ENCODE measurements around the gene RPS6KB2.

RPS6KB2 gene

DNA sequence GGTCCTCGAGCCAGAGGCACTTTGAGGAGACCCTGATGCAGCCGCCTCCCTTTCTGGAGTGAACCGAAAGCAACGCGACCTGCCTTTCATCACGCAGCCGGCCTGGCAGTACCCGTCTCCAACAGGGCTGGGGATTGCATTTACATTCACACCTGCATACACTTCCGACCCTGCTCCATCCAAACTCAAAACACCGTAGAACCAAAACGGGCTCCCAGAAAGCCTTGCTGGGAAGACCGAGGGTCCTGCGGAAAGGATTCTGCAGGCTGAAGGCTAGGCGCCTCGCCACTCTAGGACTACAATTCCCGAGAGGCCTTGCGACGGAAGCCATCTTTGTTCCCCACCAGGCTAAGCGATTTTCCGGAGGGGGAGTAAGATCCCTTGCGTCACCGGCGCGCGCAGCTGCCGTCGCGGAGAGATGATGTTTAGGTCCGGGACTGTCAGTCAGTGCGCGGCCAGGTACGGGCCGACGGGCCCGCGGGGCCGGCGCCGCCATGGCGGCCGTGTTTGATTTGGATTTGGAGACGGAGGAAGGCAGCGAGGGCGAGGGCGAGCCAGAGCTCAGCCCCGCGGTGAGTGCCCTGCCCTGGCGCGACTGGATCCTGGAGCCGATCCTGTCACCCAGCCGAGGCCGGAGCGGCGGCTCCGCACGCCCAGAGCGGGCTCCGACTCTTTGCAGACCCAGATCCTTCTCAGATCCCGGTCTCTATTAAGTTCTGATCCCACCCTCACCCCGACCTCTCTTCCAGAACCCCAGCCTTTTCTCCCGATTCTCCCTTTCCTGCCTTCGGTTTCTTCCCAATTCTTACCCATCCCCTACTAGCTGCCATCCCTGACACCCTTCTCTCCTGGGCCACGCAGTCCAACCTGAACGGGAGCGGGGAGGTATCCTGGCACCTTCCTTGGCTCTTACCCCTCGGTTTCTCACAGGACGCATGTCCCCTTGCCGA, at the start of gene RPS6KB2:
RPS6KB2 (plus strand) TSS at position 443 of the 950 bp plus-strand sequence; CDS start at position 495, 52 bp downstream.
- ChIA-PET CTCF (no interaction called here), POLR2A (interaction anchor here (1.2 to 3.2 kb wide), 13 partner anchors 9 to 63 kb away, joined by 3 to 12 read pairs (median 4); partner anchors contain the start of genes CORO1B, PPP1CA, RAD9A and TBC1D10C)
- TF ChIP-seq L3MBTL2 (conservative IDR thresholded peaks at IDR 0.05) (0 out of 2 replicates have a peak, but pooled peaks have one; percentile 13), SP1 (IDR thresholded peaks at IDR 0.05) (no peak)
- TF ChIP-seq, protein P1, sequence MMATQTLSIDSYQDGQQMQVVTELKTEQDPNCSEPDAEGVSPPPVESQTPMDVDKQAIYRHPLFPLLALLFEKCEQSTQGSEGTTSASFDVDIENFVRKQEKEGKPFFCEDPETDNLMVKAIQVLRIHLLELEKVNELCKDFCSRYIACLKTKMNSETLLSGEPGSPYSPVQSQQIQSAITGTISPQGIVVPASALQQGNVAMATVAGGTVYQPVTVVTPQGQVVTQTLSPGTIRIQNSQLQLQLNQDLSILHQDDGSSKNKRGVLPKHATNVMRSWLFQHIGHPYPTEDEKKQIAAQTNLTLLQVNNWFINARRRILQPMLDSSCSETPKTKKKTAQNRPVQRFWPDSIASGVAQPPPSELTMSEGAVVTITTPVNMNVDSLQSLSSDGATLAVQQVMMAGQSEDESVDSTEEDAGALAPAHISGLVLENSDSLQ (IDR thresholded peaks at IDR 0.05), result peak; percentile 97
- peak; percentile 98 for DNase-seq (ENCODE audit: extremely low spot score)

DNA sequence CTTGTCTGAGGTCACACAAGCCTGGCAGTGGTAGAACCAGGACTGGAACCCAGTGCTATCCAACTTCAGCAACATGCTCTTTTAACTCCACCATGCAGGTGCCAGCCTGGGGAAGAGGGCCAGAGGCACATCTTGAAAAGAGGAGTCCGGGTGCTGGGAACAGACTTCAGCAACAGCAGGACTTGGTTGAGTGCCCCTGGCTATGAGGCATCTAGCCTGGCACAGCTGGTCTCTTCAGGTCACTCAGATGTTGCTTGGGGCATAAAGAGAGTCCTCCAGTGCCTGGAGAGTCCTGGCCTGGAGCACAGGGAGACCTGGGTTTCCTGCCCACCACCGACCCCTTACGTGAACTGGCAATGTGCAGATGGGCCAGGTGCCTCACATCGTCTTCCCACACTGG, 49.8 kb upstream of the RPS6KB2 start:
- CTCF ChIA-PET, result interaction anchor here (12.7 kb wide), 1 partner anchor 24 kb away, joined by 182 read pairs; the partner anchor contains the start of gene POLD4
- POLR2A ChIA-PET, result interaction anchor here (1.3 to 2.0 kb wide), 2 partner anchors 13 to 25 kb away, joined by 5 to 7 read pairs; partner anchors contain the start of genes POLD4 and RAD9A
- DNase-seq (ENCODE audit: extremely low spot score), result no peak
- no peak for TF ChIP-seq BHLHE40 (IDR thresholded peaks at IDR 0.05; ENCODE audit: borderline replicate concordance)
- no peak for TF ChIP-seq ZNF384 (IDR thresholded peaks at IDR 0.05)
- TF ChIP-seq, protein P1 (IDR thresholded peaks at IDR 0.05), result no peak
- TF ChIP-seq NFRKB (IDR thresholded peaks at IDR 0.05), result no peak
- TF ChIP-seq FOXA1 (IDR thresholded peaks at IDR 0.05), result no peak
- no peak for TF ChIP-seq L3MBTL2 (conservative IDR thresholded peaks at IDR 0.05)
- TF ChIP-seq HDGF (IDR thresholded peaks at IDR 0.05; ENCODE audit: borderline replicate concordance), result no peak
- TF ChIP-seq FOXM1 (IDR thresholded peaks at IDR 0.05; ENCODE audit: borderline replicate concordance), result no peak

DNA sequence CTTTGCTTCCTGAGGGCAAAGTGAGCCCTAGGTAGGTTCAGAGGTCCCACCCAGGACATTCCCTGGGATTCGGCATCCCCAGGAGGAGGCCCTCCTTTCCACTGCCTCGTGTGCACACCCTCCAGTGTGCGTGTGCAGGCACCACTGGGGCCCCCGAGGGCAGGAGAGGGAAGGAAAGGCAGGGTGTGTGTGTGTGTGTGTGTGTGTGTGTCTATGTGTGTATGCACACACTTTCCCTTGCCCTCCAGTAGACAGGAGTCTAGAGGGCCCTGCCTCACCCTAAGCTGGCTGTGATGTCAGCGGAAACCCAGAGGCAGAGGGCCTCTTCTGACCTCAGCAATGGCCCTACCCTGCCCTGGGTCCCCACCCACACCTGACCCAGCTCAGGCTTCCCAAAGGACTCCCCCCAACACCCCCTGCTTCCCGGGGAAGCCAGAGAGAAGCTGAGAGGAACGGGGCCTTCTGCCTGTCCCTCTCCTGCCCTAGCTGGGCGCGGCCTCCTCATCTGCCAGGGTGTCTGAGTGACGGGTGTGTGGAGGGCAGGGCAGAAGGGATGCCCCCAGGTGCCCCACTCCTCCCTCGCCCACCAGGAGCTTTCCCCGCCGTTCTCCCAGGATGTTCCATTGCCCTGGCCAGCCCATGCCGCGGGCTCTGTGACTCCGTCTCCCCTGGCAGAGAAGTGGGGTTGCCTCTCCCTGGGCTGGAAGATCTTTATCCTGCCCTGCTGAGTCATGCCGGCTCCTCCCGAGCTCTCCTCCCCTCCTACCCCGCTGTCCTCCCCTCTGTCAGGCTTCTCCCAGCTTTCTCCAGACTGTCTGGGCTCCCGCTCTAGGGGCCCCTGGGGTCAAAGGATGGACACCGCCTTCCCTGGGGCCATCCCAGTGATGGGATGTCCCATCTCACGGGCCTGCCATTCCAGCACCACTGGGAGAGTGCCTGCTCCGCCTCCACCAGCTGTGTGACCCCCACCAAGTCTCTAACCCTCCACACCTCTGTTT, 48.9 kb upstream of the RPS6KB2 start:
- DNase-seq (ENCODE audit: extremely low spot score), result no peak
- ChIA-PET CTCF (interaction anchor here (0.5 to 12.7 kb wide), 3 partner anchors 9 to 212 kb away, joined by 5 to 182 read pairs (median 7); partner anchors contain the start of gene POLD4), POLR2A (interaction anchor here (0.9 to 2.0 kb wide), 3 partner anchors 12 to 26 kb away, joined by 3 to 7 read pairs (median 5); partner anchors contain the start of genes POLD4 and RAD9A)
- no peak for TF ChIP-seq SUZ12 (IDR thresholded peaks at IDR 0.05)
- TF ChIP-seq, protein P1 (IDR thresholded peaks at IDR 0.05), result no peak
- no peak for TF ChIP-seq FOXM1 (IDR thresholded peaks at IDR 0.05; ENCODE audit: borderline replicate concordance)
- no peak for TF ChIP-seq BHLHE40 (IDR thresholded peaks at IDR 0.05; ENCODE audit: borderline replicate concordance)
- no peak for TF ChIP-seq HDGF (IDR thresholded peaks at IDR 0.05; ENCODE audit: borderline replicate concordance)
- no peak for TF ChIP-seq ELF4 (IDR thresholded peaks at IDR 0.05)
- TF ChIP-seq NFRKB (IDR thresholded peaks at IDR 0.05), result no peak
- no peak for TF ChIP-seq FOXK2 (IDR thresholded peaks at IDR 0.05)
- no peak for TF ChIP-seq FOXA1 (IDR thresholded peaks at IDR 0.05)
- no peak for TF ChIP-seq ZNF384 (IDR thresholded peaks at IDR 0.05)
- TF ChIP-seq ARNT (IDR thresholded peaks at IDR 0.05), result no peak
- no peak for TF ChIP-seq SP1 (IDR thresholded peaks at IDR 0.05)
- no peak for TF ChIP-seq TARDBP (IDR thresholded peaks at IDR 0.05)
- no peak for TF ChIP-seq CTBP1 (IDR thresholded peaks at IDR 0.05; ENCODE audit: borderline replicate concordance)
- TF ChIP-seq LEF1 (IDR thresholded peaks at IDR 0.05; ENCODE audit: borderline replicate concordance), result no peak
- TF ChIP-seq L3MBTL2 (conservative IDR thresholded peaks at IDR 0.05), result no peak

DNA sequence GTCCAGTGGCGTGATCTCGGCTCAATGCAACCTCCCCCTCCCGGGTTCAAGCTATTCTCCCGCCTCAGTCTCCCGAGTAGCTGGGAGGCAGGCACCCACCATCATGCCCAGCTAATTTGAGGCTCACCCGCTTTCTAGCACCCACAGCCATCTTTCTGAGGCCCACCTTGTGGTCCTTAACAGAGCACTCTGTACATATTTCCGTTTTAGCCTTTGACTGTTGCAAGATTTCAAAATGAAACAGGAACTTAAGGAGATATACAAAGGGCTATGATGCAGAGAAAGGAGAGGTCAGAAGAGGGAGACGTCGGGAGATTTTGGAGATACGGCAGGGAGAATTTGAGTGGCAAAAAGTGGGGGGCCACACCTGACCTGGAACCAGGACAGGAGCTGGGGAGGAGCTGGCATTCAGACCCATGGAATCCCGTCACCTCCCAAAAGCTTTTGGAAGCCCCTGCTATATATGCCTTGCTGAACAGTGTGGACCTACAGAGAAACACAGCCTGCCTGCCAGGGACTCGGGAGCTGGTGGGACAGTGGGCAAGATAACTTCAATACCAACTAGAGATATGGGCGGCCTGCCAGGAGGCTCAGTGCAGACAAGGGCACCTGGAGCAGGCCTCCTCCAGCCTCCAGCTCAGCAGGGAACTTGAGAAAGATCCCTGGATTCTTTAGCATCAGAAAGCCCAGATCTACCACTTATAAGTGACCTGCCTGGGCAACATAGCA, 46.9 kb upstream of the RPS6KB2 start:
- no peak for TF ChIP-seq LEF1 (IDR thresholded peaks at IDR 0.05; ENCODE audit: borderline replicate concordance)
- no peak for TF ChIP-seq FOXK2 (IDR thresholded peaks at IDR 0.05)
- TF ChIP-seq BHLHE40 (IDR thresholded peaks at IDR 0.05; ENCODE audit: borderline replicate concordance), result no peak
- TF ChIP-seq FOXA1 (IDR thresholded peaks at IDR 0.05), result no peak
- no peak for TF ChIP-seq SUZ12 (IDR thresholded peaks at IDR 0.05)
- TF ChIP-seq SP1 (IDR thresholded peaks at IDR 0.05), result no peak
- TF ChIP-seq TARDBP (IDR thresholded peaks at IDR 0.05), result no peak
- TF ChIP-seq FOXM1 (IDR thresholded peaks at IDR 0.05; ENCODE audit: borderline replicate concordance), result no peak
- TF ChIP-seq, protein P1 (IDR thresholded peaks at IDR 0.05), result no peak
- no peak for TF ChIP-seq ARNT (IDR thresholded peaks at IDR 0.05)
- TF ChIP-seq HDGF (IDR thresholded peaks at IDR 0.05; ENCODE audit: borderline replicate concordance), result no peak
- TF ChIP-seq ZNF384 (IDR thresholded peaks at IDR 0.05), result no peak
- TF ChIP-seq NFRKB (IDR thresholded peaks at IDR 0.05), result no peak
- TF ChIP-seq CTBP1 (IDR thresholded peaks at IDR 0.05; ENCODE audit: borderline replicate concordance), result no peak
- no peak for TF ChIP-seq L3MBTL2 (conservative IDR thresholded peaks at IDR 0.05)
- no peak for TF ChIP-seq ELF4 (IDR thresholded peaks at IDR 0.05)
- ChIA-PET POLR2A (interaction anchor here (1.1 to 2.7 kb wide), 6 partner anchors 9 to 28 kb away, joined by 3 to 12 read pairs (median 7); partner anchors contain the start of genes POLD4 and RAD9A), CTCF (interaction anchor here (0.6 to 12.7 kb wide), 10 partner anchors 7 to 123 kb away, joined by 3 to 182 read pairs (median 6); partner anchors contain the start of genes POLD4, PPP1CA and RAD9A)
- no peak for DNase-seq (ENCODE audit: extremely low spot score)
